Naive thymus-derived CD4-positive, alpha-beta T cell (primary cell): ENCODE measurements around the gene EEA1. TPM values are rescaled to one million over a fixed set of nuclear protein-coding genes. Genes with fewer than 3 reads are reported as not detected.

Source experiments
- ATAC-seq: fragments of 150-1000 bp; cut with Tn5 transposase; 2 replicates; pipeline ENCODE4 v1.10.0; 2021; ENCODE audit warnings: mild to moderate bottlenecking, moderate library complexity
- CTCF ChIA-PET: fragments of 350-600 bp; sonication (Branson Sonifier 250); formaldehyde crosslinking; loops from one replicate; lab custom pipeline; 2021; ENCODE audit warnings: antibody characterized with exemption; lab: Charles Lee
- POLR2A ChIA-PET: fragments of 350-600 bp; sonication (Branson Sonifier 250); formaldehyde crosslinking; loops from one replicate; lab custom pipeline; 2021; ENCODE audit warnings: antibody characterized with exemption, inconsistent platforms; lab: Charles Lee
- DNase-seq, 9 donors: peaks; one replicate each; pipeline versions ENCODE4 v3.0.0 to v3.0.0-alpha.2; 2020 to 2022; ENCODE audit warnings: mixed read lengths in 1 of 9
- H3K27ac ChIP-seq: one replicate; pipeline ENCODE4 v1.7.0; 2013; ENCODE audit warnings: mild to moderate bottlenecking, low read depth, low read length, moderate library complexity
- H3K27me3 ChIP-seq, 2 donors: one replicate each; pipeline ENCODE4 v1.7.0; 2013; ENCODE audit warnings: low read length in 2 of 2, mild to moderate bottlenecking in 2 of 2, moderate library complexity in 2 of 2; ENCODE audit not compliant: control insufficient read depth in 2 of 2, insufficient read depth in 2 of 2
- H3K36me3 ChIP-seq, 3 experiments: 1 replicate in 2 of 3; 2 replicates in 1 of 3; pipeline ENCODE4 v1.7.0; 2013; ENCODE audit warnings: low read length in 3 of 3, mild to moderate bottlenecking in 3 of 3, moderate library complexity in 1 of 3; ENCODE audit not compliant: insufficient read depth in 3 of 3, control insufficient read depth in 2 of 3
- H3K4me1 ChIP-seq, 2 donors: one replicate each; pipeline ENCODE4 v1.7.0; 2013; ENCODE audit warnings: low read length in 2 of 2, mild to moderate bottlenecking in 2 of 2, moderate library complexity in 1 of 2; ENCODE audit not compliant: control insufficient read depth in 2 of 2, insufficient read depth in 2 of 2
- H3K4me3 ChIP-seq: 2 replicates; pipeline ENCODE4 v1.7.0; 2013; ENCODE audit warnings: mild to moderate bottlenecking, low read length
- H3K9me3 ChIP-seq, 3 experiments: 1 replicate in 2 of 3; 2 replicates in 1 of 3; pipeline ENCODE4 v1.7.0; 2013; ENCODE audit warnings: low read length in 3 of 3; ENCODE audit not compliant: control insufficient read depth in 2 of 3
- H3K27ac Mint-ChIP-seq, 9 donors: one replicate each; pipeline ENCODE4 v1.8.0; 2020 to 2022; ENCODE audit warnings: mixed read lengths in 9 of 9, mild to moderate bottlenecking in 8 of 9, moderate library complexity in 5 of 9, inconsistent platforms in 2 of 9
- H3K27me3 Mint-ChIP-seq, 5 donors: one replicate each; pipeline ENCODE4 v1.8.0; 2021 to 2022; ENCODE audit warnings: mixed read lengths in 5 of 5, mild to moderate bottlenecking in 1 of 5
- H3K36me3 Mint-ChIP-seq, 5 donors: one replicate each; pipeline ENCODE4 v1.8.0; 2020 to 2022; ENCODE audit warnings: mixed read lengths in 5 of 5, mild to moderate bottlenecking in 3 of 5, inconsistent platforms in 1 of 5
- H3K4me1 Mint-ChIP-seq, 7 donors: one replicate each; pipeline ENCODE4 v1.8.0; 2020 to 2022; ENCODE audit warnings: mixed read lengths in 7 of 7, mild to moderate bottlenecking in 3 of 7, inconsistent platforms in 1 of 7
- H3K4me3 Mint-ChIP-seq, 10 donors: one replicate each; pipeline ENCODE4 v1.8.0; 2020 to 2022; ENCODE audit warnings: mild to moderate bottlenecking in 10 of 10, mixed read lengths in 10 of 10, moderate library complexity in 6 of 10, inconsistent platforms in 2 of 10
- H3K9me3 Mint-ChIP-seq, 11 donors: one replicate each; pipeline ENCODE4 v1.8.0; 2020 to 2022; ENCODE audit warnings: mixed read lengths in 11 of 11, mild to moderate bottlenecking in 4 of 11, inconsistent platforms in 1 of 11, moderate library complexity in 1 of 11
- intact Hi-C, 2 donors: fragments of 100-400 bp; cut with micrococcal nuclease; formaldehyde crosslinking; loops; one replicate each; pipeline ENCODE4 v1.15.1; 2023
- polyA plus RNA-seq, 2 donors: library from polyadenylated mRNA; unstranded; fragments of 300-500 nt; fragmentation: Illumina TruSeq; gene quantifications; one replicate each; pipeline ENCODE4 v1.2.3, GENCODE V29; 2021
- total RNA-seq, 6 experiments: library from RNA in 5 of 6; stranded (reverse) in 5 of 6; gene quantifications; 1 replicate in 5 of 6; 2 replicates in 1 of 6; pipeline ENCODE4 v1.2.3 and lab custom pipeline; 2021 to 2026

Gene EEA1
- total RNA-seq (10 to 100 TPM; 20.9 to 28.3 (median 27.9) TPM), polyA plus RNA-seq (10 to 100 TPM; 21.5 to 22.2 TPM), total RNA-seq (lab: John Stamatoyannopoulos, UW) (77.9 reads per million, percentile 80 among the genes with 10 or more reads in this experiment)

GRCh38 chr12:92928962-92929915 is at the start of gene EEA1:
Gene EEA1 (minus strand): TSS chr12:92929295. CDS start chr12:92929066, 229 bp downstream.
- H3K4me3 ChIP-seq: peak within 1 kb of the TSS; percentile 71
- POLR2A ChIA-PET: interaction anchor here (1.0 to 5.7 kb wide), 18 partner anchors 9 to 555 kb away, joined by 3 to 127 read pairs (median 4); partner anchors contain the start of gene UBE2N
- H3K9me3 ChIP-seq: no peaks in the 10 kb centered on the region
- Mint-ChIP-seq H3K36me3 (peaks cover 0 to 9% (median 0%) of the 10 kb centered on the region in 5 donors), H3K4me3 (peak within 1 kb of the TSS; percentile 75 to 94 (median 91)), H3K9me3 (no peaks in the 10 kb centered on the region), H3K27ac (peak within 1 kb of the TSS; percentile 89 to 99 (median 93)), H3K4me1 (peaks cover 20 to 53% (median 37%) of the 10 kb centered on the region in 7 donors), H3K27me3 (peaks cover 0 to 6% (median 0%) of the 10 kb centered on the region in 5 donors)
- intact Hi-C loops: loop anchor here (1.0 to 10.0 kb wide), 23 partner anchors 21 to 1564 kb away; partner anchors contain the start of genes CRADD (in 2 of the 2), NUDT4 (in 2 of the 2), CEP83 (in 1 of the 2) and MRPL42 (in 1 of the 2)
- H3K27me3 ChIP-seq: no peaks in the 10 kb centered on the region
- H3K27ac ChIP-seq: peak within 1 kb of the TSS; percentile 96
- H3K36me3 ChIP-seq: no peaks in the 10 kb centered on the region
- CTCF ChIA-PET: interaction anchor here (0.7 to 5.9 kb wide), 7 partner anchors 21 to 453 kb away, joined by 3 to 52 read pairs (median 4); no protein-coding TSS in a partner anchor
- DNase-seq: peak; percentile 89 to 96 (median 91)
- peaks cover 19 to 23% of the 10 kb centered on the region in 2 donors for H3K4me1 ChIP-seq
- ATAC-seq: peak; percentile 93

- ChIA-PET CTCF (interaction anchor here (1.1 to 2.8 kb wide), 2 partner anchors 9 to 1123 kb away, joined by 3 to 15 read pairs; no protein-coding TSS in a partner anchor), POLR2A (interaction anchor here (1.2 kb wide), 1 partner anchor 9 kb away, joined by 3 read pairs; no protein-coding TSS in a partner anchor)
- Mint-ChIP-seq H3K27ac (peak overlapping the region in 4 of 9 donors; percentile 17 to 69 (median 64)), H3K4me3 (no peak overlapping the region), H3K9me3 (peaks cover 0 to 40% (median 16%) of the 10 kb centered on the region in 11 donors), H3K27me3 (peaks cover 0 to 5% (median 0%) of the 10 kb centered on the region in 5 donors), H3K4me1 (peaks cover 10 to 31% (median 22%) of the 10 kb centered on the region in 7 donors), H3K36me3 (peaks cover 9 to 15% (median 11%) of the 10 kb centered on the region in 5 donors)
- H3K9me3 ChIP-seq: peaks cover 0 to 10% (median 0%) of the 10 kb centered on the region in 3 experiments
- H3K4me3 ChIP-seq: no peak overlapping the region
- peaks cover 0 to 13% of the 10 kb centered on the region in 2 donors for H3K4me1 ChIP-seq
- no peak for ATAC-seq
- no peak overlapping the region for H3K27ac ChIP-seq
- no peaks in the 10 kb centered on the region for H3K36me3 ChIP-seq
- intact Hi-C loops: no loop called here
- DNase-seq: no peak
- peaks cover 0 to 5% of the 10 kb centered on the region in 2 donors for H3K27me3 ChIP-seq
Observed at GRCh38 chr12:92978607-92979006, 49.5 kb upstream of the EEA1 start.

GRCh38 chr12:92977326-92977725 is 48.2 kb upstream of the EEA1 start:
- Histone ChIP-seq H3K9me3 (peaks cover 0 to 10% (median 0%) of the 10 kb centered on the region in 3 experiments), H3K27me3 (peaks cover 0 to 5% of the 10 kb centered on the region in 2 donors), H3K4me1 (peaks cover 0 to 13% of the 10 kb centered on the region in 2 donors), H3K4me3 (peak overlapping the region; percentile 24), H3K27ac (peak overlapping the region; percentile 28), H3K36me3 (no peaks in the 10 kb centered on the region)
- ATAC-seq (peak; percentile 73), DNase-seq (peak in 7 of 9 donors; percentile 12 to 60 (median 52))
- CTCF ChIA-PET: interaction anchor here (0.8 to 2.8 kb wide), 2 partner anchors 10 to 403 kb away, joined by 3 to 15 read pairs; no protein-coding TSS in a partner anchor
- peaks cover 0 to 4% (median 0%) of the 10 kb centered on the region in 5 donors for H3K27me3 Mint-ChIP-seq
- peaks cover 0 to 34% (median 13%) of the 10 kb centered on the region in 11 donors for H3K9me3 Mint-ChIP-seq
- peak overlapping the region; percentile 13 to 87 (median 70) for H3K4me3 Mint-ChIP-seq
- POLR2A ChIA-PET: interaction anchor here (0.8 to 2.0 kb wide), 4 partner anchors 9 to 50 kb away, joined by 3 to 8 read pairs (median 3); partner anchors contain the start of gene EEA1
- intact Hi-C loops: no loop called here
- peaks cover 9 to 17% (median 11%) of the 10 kb centered on the region in 5 donors for H3K36me3 Mint-ChIP-seq
- H3K27ac Mint-ChIP-seq: peak overlapping the region in 8 of 9 donors; percentile 74 to 94 (median 82)
- H3K4me1 Mint-ChIP-seq: peaks cover 10 to 31% (median 22%) of the 10 kb centered on the region in 7 donors

- Mint-ChIP-seq H3K27me3 (peaks cover 0 to 4% (median 0%) of the 10 kb centered on the region in 5 donors), H3K4me1 (peaks cover 14 to 31% (median 22%) of the 10 kb centered on the region in 7 donors), H3K36me3 (peaks cover 0 to 11% (median 4%) of the 10 kb centered on the region in 5 donors), H3K4me3 (no peak overlapping the region), H3K27ac (no peak overlapping the region), H3K9me3 (peaks cover 0 to 13% (median 0%) of the 10 kb centered on the region in 11 donors)
- no peak overlapping the region for H3K27ac ChIP-seq
- POLR2A ChIA-PET: interaction anchor here (0.6 kb wide), 1 partner anchor 23 kb away, joined by 3 read pairs; no protein-coding TSS in a partner anchor
- ATAC-seq (no peak), DNase-seq (no peak)
- H3K36me3 ChIP-seq: no peaks in the 10 kb centered on the region
- peaks cover 0 to 6% (median 0%) of the 10 kb centered on the region in 3 experiments for H3K9me3 ChIP-seq
- intact Hi-C loops: no loop called here
- peaks cover 0 to 5% of the 10 kb centered on the region in 2 donors for H3K27me3 ChIP-seq
- H3K4me1 ChIP-seq: peaks cover 0 to 13% of the 10 kb centered on the region in 2 donors
- CTCF ChIA-PET: interaction anchor here (1.6 kb wide), 1 partner anchor 13 kb away, joined by 7 read pairs; no protein-coding TSS in a partner anchor
- no peak overlapping the region for H3K4me3 ChIP-seq
Observed at GRCh38 chr12:92974759-92975158, 45.7 kb upstream of the EEA1 start.

- intact Hi-C loops: no loop called here
- H3K36me3 ChIP-seq: no peaks in the 10 kb centered on the region
- Mint-ChIP-seq H3K36me3 (peaks cover 0 to 11% (median 4%) of the 10 kb centered on the region in 5 donors), H3K4me1 (peaks cover 14 to 24% (median 17%) of the 10 kb centered on the region in 7 donors), H3K27me3 (peaks cover 0 to 4% (median 0%) of the 10 kb centered on the region in 5 donors), H3K9me3 (peaks cover 0 to 13% (median 0%) of the 10 kb centered on the region in 11 donors), H3K4me3 (no peak overlapping the region), H3K27ac (peak overlapping the region in 1 of 9 donors; percentile 18)
- ATAC-seq: no peak
- no peak overlapping the region for H3K4me3 ChIP-seq
- CTCF ChIA-PET: no interaction called here
- H3K27me3 ChIP-seq: peaks cover 0 to 5% of the 10 kb centered on the region in 2 donors
- DNase-seq: no peak
- H3K9me3 ChIP-seq: peaks cover 0 to 6% (median 0%) of the 10 kb centered on the region in 3 experiments
- POLR2A ChIA-PET: no interaction called here
- H3K27ac ChIP-seq: no peak overlapping the region
- peaks cover 0 to 13% of the 10 kb centered on the region in 2 donors for H3K4me1 ChIP-seq
Observed at GRCh38 chr12:92973614-92974013, 44.5 kb upstream of the EEA1 start.
